C1 segment of cervical spinal cord (tissue), 14 donors: ENCODE measurements around the gene UBAC1.
A peak's percentile ranks its signal among the peaks of the same experiment; 100 is the strongest.
"Not testable (repeated sequence)": the region's sequence is repeated elsewhere in the genome, so short reads cannot be mapped to it uniquely, and the experiment has no call there.

Experiments used
- DNase-seq, 14 donors: peaks; one replicate each; lab custom pipeline; 2025; lab: John Stamatoyannopoulos, UW

Gene UBAC1

DNA sequence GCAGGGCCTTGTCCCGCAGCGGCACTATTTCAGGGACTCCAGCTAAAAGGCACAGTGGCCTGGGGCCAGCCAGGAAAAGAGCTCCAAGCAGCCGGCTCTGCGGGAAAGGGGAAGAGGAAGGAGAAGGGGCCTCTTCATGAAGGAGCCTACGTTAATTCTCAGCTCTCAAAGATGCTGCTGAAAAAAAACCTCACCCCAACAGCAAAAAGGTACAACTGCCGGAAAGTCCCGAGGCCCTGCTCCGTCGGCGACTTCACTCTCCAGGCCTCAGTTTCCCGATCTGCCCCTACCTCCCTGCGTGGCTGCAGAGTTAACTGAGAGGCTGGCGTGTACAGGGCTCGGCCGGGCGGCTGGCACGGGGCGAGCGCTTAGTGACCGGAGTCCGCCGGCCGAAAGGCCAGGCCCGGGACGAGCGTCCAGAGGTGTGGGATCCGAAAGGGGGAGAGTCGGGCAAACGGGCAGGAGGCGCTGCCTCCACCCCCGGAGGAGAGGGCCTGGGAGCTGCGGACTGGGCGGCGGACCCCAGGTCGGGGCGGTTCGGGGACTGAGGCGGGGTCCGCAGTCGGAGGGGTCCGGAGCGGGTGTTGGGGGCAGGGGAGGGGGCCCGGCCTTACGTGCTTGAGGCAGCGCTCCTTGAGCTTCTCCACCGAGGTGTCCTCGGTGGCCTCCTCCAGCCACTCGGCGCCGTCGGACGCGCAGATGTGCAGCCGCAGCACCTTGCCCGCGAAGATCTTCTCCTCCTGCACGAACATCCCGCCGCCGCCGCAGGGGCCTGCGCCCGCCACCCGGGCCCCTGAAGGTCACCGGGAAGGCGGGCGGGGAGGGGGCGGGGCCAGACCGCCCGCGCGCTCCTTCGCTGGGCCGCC, 529 bp downstream of the UBAC1 start:
- DNase-seq, result peak in 4 of 14 donors; percentile 27 to 62 (median 47)

DNA sequence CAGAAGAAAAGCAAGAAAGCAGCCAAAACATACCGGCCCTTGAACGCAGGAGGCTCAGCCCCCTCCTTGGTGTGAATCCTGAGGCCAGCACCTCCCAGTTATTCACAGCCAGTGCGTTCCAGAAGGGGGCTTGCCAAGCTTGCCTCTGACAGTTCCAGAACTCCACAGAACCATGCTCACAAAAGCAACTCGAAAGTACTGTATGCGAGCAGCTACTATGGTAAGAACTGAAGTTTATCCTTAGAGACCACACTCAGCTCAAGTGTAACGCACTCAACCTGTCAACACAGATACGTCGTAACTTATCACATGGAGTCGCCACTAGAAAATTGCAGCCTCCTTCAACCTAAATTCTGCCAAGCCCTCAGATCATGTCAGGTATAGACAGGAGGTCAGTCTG, 1.4 kb downstream of the UBAC1 start:
- DNase-seq, result no peak

DNA sequence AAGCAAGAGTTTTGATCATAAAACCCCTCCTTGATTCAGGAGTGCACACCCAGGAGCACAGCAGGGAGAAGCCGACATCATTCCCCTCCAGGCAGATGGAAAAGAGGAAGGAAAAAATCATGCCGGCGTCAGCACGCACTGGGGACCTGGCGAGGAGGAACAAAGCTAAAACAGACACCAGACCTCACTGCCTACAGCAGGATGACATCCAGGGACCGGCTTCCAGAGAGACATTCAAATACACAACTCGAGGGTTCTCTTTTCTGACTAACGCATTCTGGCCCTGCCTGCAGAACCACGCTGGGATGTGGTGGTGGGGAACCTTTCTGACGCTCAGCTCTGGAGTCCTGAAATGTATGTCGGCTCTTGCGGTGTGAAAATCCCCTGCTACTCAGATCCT, 2.7 kb downstream of the UBAC1 start:
- DNase-seq, result peak in 4 of 14 donors; percentile 8 to 40 (median 16)

DNA sequence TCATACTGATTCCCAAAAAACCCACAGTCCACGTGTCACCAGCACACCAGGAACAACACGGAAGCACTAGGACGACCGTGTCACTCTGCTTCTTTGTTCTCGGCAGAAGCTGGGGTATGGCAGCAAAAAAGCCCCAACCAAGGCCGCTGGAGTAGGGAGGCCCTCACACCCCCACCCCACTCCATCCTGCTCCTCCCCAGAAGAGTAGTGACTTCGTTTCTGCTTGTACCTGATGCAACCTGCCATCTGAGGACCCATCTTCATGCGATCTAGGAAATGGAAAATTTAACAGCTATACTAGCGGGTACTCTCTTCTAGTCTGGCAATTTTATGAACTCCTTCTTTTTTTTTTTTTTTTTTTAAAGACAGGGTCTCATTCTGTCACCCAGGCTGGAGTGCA, 3.7 kb downstream of the UBAC1 start:
- no peak for DNase-seq

DNA sequence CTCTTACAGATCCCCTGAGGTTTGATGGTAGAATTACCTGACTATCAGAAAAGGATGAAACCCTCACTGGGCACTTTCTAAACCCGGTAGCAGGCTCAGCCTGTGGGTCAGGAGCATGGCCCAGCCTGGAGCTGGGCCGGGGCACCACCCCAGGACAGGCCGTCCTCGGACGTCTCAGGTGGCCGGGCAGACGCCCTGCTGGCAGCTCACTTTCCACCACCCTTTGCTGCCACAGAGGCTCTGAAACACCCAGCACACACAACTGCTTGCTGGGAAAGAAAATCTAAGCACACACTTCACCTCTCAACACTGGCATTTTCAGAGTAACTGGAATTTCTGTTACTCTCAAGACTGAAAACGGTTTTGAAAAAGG, 4.4 kb downstream of the UBAC1 start:
- no peak for DNase-seq

DNA sequence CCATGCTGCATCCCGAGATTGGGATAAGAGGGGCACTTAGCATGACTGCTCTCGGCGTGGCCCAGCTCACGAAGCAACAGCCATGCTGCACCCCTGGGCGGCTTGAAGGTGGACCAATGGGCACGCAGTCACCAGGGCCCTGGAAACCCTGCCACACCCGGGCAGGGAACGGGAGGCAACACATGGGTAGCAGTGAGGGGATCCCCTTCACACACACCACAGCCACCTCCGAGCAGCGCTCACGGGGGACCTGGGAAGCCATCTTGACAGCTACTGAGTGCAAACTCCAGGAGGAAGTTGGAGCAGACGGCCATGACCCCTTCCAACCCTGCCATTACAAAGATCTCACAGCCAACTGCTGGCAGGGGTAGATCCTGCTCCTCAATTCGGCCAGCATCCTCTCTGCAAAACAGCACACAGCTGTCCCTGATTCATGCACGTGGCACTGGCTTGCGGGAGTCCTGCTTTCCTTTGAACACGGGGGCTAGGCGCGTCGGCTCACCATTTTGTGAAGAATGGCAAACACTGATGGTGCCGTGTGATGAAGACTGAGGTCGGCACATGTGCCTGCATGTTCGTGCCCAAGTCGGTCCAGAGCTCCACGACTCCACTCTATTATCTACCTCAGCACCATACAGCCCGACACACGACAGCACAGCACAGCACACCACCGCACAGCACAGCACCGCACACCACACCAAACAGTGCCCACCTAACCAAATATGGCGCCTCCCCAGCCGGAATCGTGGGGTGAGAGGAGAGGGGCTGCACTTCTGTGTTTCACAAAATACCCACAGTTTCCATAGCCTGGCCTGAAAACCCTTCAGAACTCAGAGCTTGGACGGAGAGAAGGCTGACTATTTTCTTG, 5.0 kb downstream of the UBAC1 start:
- no peak for DNase-seq

DNA sequence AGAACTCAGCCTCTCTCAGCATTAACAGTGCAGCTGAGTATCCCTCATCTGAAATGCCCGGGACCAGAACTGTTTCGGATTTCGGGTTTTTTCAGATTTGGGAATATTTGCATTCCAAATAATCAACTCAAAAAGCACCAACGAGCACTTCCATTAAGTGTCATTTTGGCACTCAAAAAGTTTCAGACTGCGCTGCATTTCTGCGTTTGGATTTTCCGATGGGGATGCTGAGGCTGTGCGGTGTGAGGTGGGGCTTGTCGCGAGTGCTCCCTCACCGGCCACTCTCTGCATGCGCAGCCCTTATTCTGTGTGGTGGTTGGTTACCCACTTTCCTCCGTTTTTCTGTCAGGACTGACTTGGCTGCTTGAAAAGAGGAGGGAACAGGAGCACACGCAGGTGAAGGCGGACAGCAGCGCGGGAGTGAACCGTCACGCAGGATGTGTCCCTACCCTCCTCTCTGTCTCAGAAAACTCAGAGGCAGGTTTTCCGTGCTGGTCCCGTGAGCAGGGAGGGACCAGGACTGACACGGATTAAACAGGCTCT, 8.4 kb downstream of the UBAC1 start:
- no peak for DNase-seq

DNA sequence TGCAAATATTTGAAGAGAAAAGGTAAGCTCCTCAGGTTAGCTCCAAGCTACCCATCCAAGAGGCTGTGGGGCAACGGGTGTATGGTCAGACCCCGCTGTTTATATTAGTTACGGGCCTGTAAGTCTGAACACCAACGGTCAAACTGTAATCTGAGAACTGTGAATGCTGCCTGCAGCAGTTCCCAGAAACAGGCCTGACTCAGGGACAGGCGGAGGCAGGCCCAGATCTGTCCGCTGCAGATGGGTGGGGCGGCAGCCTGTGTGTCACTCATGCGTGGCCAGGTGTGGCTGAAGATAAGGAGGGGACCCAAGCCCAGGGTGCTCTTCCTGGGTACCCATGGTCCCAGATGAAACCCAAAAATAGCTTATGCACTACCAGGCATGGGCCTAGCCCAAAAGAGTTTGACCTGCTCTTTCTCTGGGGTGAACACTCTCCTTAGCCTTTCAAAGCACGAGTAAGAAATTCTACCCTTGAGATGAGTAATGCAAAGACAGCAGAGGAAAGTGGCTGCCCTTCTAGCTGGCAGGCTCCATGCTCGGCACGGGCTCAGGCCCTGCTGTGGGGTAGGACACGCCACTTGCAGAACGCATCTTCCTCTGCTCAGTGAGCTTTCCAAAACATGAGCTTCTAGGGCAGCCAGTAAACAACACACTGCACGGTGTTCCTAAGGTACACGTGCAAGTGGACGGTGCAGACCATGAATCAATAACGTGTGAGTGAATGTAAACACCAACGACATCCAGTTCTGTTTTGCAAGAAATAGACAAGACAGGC, 9.1 kb downstream of the UBAC1 start:
- DNase-seq, result no peak

DNA sequence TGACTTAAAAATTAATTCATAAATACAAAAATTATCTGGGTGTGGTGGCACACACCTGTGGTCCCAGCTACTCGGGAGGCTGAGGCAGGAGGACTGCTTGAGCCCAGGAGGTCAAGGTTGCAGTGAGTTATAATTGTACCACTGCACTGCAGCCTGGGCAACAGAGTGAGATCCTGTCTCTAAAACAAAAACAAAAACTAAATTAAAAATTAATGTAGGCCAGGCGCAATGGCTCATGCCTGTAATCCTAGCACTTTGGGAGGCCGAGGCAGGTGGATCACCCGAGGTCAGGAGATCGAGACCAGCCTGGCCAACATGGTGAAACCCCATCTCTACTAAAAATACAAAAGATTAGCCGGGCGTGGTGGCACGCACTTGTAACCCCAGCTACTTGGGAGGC, 9.9 kb downstream of the UBAC1 start:
- DNase-seq, result not testable (repeated sequence)

DNA sequence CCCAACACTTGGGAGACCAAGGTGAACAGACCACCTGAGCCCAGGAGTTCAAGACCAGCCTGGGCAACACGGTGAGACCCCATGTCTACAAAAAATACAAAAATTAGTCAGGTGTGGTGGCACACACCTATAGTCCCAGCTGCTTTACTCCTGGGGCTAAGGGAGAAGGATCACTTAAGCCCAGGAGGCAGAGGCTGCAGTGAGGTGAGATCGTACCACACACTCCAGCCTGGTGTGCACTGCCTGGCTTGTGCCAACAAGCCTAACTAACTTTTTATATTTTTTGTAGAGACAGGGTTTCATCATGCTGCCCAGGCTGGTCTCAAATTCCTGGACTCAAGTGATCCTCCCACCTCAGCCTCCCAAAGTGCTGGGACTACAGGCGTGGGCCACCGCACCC, 10.3 kb downstream of the UBAC1 start:
- not testable (repeated sequence) for DNase-seq

DNA sequence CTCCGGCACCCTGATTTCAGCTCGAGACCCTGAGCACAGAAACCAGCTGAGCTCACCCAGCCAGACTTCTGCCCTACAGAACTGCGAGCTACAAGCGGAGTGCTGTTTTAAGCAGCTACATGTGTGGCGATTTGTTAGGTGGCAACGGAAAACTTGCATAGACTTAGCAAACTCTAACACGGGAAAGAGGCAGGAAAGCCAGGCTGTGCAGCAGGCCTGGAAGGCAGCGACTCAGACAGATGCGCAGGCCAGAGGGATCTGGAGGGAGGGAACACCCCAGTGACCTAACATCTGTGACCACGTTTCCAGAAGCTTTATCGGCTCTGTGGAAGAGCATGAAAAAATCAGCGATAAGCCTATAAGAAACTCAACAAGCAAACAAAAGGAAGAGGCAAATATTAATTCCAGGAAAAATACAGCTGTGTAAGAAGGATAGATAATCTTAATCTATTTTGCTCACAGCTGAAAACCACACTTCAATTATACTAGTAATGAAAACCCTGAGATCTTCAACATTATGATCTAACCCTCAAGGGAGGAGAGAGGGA, 11.0 kb downstream of the UBAC1 start:
- DNase-seq, result no peak

DNA sequence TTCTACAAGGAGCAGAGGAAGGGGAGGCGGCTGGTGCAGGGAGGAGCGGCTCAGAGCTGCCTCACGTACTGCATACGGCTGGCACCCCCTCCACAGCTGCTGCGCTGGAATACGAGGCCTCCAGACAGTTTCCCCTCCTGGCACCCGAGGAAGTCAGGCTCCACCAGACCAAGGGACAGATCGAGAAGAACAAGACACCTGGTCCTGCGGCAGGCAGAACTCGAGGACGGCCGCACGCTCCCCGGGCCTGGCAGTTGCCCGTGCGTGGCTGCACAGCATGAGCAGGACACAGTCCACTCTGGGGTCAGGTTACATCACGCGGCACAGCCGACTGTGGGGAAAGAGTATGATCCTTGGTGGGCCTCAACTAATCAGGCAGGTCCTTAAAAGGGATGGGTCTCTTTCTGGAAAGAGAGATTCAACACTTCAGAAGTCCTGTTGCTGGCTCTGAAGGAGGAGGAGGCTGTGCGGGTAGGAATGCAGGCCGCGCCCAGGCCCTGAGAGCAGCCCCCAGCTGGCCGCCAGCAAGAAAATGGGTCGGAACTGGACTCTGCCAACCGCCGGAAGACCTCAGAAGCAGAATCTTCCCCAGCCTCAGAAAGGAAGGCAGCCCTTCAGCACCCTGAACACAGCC, 11.6 kb downstream of the UBAC1 start:
- DNase-seq, result no peak

DNA sequence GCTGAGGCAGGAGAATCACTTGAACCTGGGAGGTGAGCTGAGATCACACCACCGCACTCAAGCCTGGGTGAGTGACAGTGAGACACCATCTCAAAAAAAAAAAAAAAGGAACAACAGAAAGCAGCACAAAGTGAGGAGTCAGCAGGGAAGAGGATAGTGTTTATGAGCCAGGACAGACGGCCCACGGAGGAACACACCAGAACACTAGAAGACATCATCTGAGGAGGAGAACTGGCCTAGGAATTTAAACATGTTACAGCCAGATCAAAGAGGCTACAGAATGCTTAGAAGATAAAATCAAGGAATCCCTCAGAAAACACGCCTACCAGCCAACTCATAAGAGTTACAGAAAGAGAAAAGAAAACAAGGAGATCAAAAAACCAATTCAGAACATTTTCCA, 12.2 kb downstream of the UBAC1 start:
- DNase-seq, result no peak

DNA sequence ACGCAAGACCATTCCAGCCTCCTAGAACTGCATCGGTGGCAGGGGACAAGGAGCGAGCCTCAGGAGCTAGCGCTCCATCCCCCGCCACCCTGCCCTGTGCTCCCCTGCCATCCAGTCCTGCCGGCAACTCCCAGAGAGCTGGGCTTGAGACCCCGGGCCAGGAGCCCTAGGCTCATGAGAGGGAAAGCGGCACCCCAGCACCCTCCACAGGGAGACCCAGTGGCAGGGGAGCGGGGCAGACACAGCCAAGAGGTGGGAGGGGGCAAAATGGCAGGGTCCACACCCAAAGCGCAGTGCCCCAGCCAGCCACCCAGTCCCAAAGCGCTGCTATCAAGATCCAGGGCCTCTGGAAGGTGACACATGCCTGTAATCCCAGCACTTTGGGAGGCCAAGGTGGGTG, 12.7 kb downstream of the UBAC1 start:
- no peak for DNase-seq

DNA sequence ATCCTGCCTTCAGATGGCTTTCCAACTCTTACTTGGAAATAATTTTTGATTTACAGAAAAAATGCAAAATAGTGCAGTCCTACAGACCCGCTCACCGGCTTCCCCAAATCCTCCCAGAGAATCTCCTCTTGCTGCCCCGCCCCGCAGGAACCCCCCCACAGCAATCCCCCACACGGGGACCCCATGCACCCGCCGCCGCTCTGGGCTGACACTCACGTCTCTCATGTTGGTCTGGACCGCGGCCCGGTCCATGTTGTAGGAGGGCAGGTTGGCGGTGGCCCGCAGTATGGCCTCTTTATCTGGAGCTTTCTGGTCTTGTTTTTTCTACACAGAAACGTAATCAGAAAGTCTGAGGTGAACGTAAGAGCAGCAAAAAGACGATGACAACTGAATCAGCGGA, 13.6 kb downstream of the UBAC1 start:
- no peak for DNase-seq

DNA sequence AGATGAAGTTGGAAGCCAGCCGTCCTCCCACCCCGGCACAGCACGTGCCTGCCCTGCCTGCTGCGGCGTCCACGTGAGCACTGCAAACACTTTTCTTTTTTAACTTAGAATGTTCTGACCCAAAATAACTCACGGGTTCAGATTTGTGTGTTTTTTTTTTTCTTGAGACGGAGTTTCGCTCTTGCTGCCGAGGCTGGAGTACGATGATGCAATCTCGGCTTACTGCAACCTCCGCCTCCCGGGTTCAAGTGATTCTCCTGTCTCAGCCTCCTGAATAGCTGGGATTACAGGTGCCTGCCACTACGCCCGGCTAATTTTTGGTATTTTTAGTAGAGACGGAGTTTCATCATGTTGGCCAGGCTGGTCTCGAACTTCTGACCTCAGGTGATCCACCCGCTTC, 14.1 kb downstream of the UBAC1 start:
- not testable (repeated sequence) for DNase-seq

DNA sequence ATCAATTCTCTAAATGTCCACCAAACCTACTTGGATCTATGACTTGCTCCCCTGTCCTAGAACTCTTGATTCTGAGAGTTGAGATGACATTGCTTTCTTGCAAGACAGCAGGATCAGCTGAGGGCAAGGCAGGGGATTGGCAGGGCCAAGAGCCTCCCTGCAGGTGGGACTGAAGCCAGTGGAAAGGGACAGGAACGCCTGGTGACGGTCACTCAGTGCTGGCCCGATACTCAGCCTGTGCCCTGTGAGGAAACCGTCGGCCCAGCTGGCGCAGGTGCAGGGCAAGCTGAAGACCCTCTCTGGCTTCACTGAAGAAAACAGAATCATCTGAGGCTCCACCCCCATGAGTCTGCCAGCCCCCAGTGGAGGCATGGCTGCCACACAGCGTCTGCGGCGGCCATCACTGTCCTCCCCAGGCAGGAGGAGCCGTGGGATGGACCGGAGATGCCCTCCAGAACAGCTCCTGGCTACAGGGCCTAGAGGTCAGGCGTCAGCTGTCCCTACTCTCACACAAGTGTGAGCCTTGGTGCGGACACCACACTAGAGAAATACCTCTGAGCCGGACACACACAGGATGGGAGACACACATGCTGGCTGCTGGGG, 14.7 kb downstream of the UBAC1 start:
- DNase-seq, result no peak

DNA sequence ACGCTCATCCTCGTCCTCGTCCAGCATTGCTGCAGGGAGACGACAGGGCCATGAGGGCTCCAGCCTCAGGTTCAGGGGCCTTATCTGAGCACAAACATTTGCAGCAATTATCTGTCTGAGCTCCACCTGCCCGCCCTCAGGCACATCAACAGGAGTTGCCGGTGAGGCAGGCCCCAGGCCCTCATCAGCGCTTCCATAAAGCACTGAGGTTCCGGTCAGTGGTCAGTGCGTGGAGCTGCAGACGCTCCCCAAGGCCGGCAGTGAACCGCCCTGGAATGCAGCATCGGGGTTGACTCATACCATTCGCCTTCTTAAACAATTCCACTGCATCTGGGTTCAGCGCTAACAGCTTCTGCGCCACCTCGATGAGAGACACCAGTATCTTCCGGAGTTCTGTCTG, 15.2 kb downstream of the UBAC1 start:
- DNase-seq, result no peak

DNA sequence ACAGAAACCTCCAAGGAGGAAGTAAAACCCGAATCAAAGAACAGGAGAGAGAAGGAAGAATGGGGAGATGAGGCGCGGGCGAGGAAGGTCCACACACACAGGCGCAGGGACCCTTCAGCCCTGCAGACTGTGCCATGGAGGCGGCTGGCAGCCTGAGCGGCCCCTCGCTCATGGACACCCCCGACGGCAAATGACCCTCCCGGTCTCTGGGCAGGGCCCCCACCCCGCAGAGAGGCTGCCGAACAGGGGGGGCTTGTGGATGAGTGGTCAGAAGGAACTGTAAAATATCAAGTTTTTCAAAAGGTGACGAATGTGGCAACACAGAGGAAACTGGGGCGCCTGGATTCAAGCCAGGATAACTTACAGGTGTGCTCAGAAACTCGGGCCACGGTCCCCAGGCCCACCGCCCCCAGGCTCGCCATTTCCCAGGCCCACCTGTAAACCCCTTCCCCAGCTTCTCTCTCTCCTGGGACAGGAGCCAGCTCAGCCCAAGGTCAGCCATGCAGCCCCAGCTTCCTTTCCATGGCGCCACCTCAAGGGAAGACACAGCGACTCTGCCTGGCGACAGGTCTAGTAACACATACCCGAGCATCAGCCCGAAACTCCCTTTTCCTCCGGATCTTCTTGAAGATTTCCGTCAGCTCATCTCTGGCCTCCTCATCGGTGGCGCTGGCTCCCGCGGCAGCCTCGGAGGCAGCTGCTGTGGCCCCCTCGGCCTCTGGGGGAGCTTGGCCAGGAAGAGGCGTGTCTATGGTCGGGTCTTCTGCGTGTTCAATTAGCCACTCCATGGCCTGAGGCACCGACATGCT, 16.5 kb downstream of the UBAC1 start:
- no peak for DNase-seq

DNA sequence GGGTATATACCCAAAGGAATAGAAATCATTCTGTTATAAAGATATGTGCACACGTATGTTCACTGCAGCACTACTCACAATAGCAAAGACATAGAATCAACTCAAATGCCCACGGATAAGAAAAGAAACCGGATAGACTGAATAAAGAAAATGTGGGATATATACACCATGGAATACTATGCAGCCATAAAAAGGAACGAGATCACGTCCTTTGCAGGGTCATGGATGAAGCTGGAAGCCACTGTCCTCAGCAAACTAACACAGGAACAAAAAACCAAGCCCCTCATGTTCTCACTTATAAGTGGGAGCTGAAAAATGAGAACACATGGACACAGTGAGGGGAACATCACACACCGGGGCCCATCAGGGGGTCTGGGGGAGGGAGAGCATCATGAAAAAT, 17.6 kb downstream of the UBAC1 start:
- not testable (repeated sequence) for DNase-seq
